HG03378 (cell line): ENCODE results near the gene MUC13.

Experiments used
- ATAC-seq: cut with Tn5 transposase; IDR thresholded peaks from one replicate; pipeline ENCODE4 v1.9.1; 2021; ENCODE audit warnings: mild to moderate bottlenecking, moderate library complexity; ENCODE audit not compliant: unreplicated experiment

Gene MUC13

GRCh38 chr3:124904835-124905492, 29.6 kb downstream of the MUC13 start:
- ATAC-seq, result no peak

- ATAC-seq, result no peak
Observed at GRCh38 chr3:124903896-124904834, 30.4 kb downstream of the MUC13 start.

DNA sequence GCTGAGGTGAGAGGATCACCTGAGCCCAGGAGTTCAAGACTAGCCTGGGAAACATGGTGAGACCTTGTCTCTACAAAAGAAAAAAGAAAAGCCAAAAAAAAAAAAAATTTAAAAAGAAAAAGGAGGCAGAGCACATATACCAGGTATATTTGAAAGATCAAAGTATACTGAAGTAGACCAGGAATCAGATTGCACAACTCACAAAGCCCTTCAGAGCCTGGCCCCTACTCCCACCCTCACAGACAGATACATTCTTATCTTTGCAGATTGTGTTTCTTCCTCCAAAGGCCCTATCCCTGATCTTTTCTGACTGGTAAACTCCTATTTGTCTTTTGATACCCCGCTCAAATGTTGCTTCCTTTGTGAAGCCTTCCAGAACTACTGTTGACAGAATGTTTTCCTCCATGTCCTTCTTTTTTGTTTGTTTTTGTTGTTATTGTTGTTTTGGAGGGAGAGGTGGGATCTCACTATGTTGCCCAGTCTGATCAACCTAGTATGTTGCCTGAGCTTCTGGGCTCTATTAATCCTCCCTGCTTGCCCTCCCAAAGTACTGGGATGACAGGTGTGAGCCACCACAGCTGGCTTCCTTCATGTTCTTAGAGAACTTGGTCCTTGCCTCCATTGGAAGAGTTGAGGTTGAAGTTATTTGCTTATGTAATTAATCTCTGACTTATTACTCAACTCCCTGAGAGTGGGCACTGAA, 37.6 kb downstream of the MUC13 start:
- no peak for ATAC-seq

- ATAC-seq, result no peak
Observed at GRCh38 chr3:124895756-124896155, 38.8 kb downstream of the MUC13 start.

DNA sequence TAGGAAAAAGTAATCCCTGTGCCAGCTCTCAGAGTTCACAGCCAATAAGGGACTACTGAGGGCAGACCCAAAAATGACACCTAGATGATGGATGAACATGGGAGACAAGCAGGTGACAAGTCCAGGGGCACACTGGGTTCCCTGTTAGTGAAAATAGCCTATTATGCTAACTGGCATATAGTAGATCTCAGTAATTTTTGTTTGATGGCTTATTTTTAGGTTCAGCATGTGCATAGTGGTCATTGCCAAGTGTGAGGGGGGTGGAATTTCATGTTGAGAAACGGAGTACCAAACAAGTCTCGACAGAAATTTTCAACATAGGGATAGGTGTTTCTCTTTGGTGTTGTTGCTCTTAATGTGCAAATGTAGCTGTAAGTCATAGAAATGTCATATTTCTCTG, 41.0 kb downstream of the MUC13 start:
- ATAC-seq, result no peak

- ATAC-seq, result no peak
Observed at GRCh38 chr3:124890573-124891190, 43.9 kb downstream of the MUC13 start.

- ATAC-seq, result no peak
Observed at GRCh38 chr3:124888482-124889441, 45.8 kb downstream of the MUC13 start.

GRCh38 chr3:124887932-124888298, 46.6 kb downstream of the MUC13 start:
- ATAC-seq, result no peak

DNA sequence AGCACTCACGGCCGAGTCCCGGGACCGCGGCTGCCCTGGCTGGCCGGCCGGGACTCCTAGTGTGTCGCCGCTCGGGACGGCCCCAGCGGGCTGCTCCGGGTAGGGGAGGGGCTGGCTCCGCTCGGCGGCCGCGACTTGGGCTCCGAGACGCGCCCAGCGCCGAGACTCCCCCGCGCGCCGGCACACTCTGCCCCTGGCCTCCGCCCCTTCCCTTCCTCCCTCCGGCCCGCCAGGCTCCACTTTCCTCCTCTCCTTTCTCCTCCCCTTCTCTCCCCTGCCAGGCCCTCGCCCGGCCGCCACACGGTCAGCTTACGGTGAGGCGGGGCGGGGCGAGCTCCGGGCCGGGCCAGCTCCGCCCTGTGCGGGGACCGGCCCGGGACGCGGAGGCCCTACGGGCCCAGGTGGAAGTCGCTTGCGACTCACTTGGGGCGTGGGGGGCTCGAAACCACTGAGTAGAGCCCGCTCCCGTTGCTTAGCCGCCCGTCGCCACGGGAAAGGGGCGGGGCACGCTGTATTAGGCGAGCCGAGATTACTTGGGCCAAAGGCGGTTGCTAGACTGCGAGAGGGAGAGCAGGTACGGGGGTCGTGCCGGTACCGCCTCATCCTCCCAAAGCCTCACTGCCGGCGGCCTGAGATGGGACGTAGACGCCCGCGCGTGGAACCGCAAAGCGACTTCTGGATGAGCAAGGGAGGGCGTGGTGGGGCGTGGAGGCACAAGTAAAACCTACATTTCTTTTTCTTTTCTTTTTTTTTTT, 47.2 kb downstream of the MUC13 start, which contains the start of gene ITGB5:
ITGB5 (minus strand) TSS at position 189 of the 755 bp plus-strand sequence. CDS start 365 bp downstream, outside the sequence.
- ATAC-seq, result no peak

DNA sequence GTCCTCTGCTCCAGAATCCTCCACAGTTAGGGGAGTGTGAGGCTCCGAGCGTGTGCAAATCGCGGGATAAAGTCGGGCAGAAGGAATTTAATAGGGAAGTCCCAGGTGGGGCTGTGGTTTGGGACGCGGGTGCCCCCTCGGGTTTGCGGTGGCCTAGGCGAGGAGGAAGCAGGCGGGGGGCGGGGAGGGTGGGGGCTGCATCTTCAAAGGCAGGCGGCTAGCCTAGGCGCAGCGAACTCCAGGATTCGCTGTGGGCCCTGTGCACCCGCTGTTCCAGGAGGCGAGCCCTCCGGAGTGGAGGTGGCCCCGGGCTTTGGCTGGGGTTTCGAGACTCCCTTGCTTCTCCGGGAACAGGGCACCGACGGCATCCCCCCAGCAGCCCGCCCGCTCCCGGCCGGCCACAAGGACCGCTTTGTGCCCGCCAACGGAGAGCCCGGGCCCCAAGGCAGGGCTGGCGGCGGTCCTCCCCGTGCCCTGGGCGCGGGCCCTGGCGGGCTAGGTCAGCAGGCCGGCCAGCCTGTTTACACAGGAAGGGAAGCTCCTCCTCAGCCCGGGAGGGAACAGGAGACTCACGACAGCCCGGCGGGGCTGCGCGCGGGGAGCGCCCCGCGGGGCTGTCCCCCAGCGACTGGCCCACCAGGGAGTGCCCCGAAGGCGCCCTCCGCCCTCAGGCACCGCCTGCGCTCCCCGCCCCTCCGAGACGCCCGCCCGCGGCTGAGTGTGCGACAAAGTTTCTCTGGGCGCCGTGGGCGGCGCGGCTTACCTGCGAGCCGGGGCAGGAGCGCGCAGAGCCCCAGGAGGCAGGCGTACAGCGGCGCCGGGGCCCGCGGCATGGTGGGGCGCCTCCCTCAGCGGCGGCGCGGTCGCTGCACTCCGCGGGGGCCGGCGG, 48.1 kb downstream of the MUC13 start:
- ATAC-seq, result no peak

GRCh38 chr3:124885466-124886167, 48.9 kb downstream of the MUC13 start:
- no peak for ATAC-seq

DNA sequence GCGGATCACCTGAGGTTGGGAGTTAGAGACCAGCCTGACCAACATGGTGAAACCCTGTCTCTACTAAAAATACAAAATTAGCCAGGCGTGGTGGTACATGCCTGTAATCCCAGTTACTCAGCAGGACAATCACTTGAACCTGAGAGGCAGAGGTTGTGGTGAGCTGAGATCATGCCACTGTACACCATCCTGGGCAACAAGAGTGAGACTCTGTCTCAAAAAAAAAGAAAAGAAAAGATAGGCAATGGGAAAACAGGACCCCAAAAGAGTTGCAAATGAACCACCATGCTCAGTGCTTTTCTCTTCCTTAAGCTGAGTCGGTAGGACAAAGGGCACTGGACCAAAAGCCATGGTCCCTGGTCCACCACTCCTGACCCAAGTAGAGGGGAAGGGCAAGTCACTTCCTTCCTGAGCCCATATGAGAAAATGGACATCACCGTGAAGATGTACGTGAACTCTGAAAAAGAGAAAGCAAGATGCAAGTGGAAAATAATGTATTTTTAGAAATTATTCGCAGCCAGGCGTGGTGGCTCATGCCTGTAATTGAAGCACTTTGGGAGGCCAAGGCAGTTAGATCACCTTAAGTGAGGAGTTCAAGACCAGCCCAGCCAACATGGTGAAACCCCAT, 50.0 kb downstream of the MUC13 start:
- ATAC-seq, result no peak

DNA sequence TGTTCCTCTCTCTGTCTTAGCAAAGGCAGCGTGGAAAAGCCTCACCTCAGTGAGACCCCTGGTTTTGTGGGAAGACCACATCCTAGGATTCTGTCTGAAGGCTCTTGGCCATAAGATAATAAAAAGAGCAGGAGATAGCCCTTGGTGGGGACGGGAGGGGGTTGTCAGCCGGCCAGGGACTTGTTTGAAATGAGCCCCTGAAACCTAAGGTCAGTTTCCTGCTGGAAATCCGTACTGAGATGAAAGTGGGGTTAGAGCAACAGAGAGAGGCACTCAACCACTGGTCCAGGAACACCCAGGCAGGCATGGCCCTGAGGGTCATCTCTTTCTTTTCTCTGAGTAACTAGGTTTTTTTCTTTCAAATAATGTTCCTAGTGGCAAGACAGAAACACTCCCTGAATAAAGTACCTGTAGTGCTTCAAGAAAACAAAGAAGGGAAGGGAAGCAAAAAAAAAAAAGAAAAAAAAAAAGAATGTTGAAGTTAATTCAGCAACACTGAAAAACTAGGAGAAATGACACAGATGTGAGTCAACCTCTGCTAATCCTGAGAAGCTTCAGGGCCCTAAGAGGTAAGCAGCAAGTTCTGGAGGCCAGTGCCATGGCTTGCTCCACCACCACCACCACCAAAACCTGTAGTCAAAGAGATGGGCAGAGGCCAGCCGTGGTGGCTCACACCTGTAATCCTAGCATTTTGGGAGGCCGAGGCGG, 50.6 kb downstream of the MUC13 start:
- ATAC-seq, result no peak

- no peak for ATAC-seq
Observed at GRCh38 chr3:124882816-124883747, 51.5 kb downstream of the MUC13 start.

GRCh38 chr3:124881976-124882697, 52.4 kb downstream of the MUC13 start:
- ATAC-seq, result no peak
